Stimulated activated CD8-positive, alpha-beta memory T cell treated with anti-CD3 and anti-CD28 coated beads, Interleukin-15, amount 100 ng/mL, for 24 hours (primary cell): Measurements from ENCODE around the gene OR6C2.
"Not testable (repeated sequence)": the region's sequence is repeated elsewhere in the genome, so short reads cannot be mapped to it uniquely, and the experiment has no call there.

Experiments used
- DNase-seq: peaks from one replicate; pipeline ENCODE4 v3.0.0-alpha.2; 2020; ENCODE audit warnings: low read depth

OR6C2 gene

GRCh38 chr12:55472264-55472663 lies 28.4 kb downstream of the OR6C2 start:
- DNase-seq: no peak

- not testable (repeated sequence) for DNase-seq
Measured at GRCh38 chr12:55479136-55479535, 35.3 kb downstream of the OR6C2 start.

GRCh38 chr12:55484284-55484683 lies 40.4 kb downstream of the OR6C2 start:
- not testable (repeated sequence) for DNase-seq

GRCh38 chr12:55492078-55492477 lies 48.2 kb downstream of the OR6C2 start, which contains the start of gene OR6C68:
TSS of gene OR6C68 (plus strand) at chr12:55492378. CDS start at chr12:55492378, 0 bp downstream.
- no peak for DNase-seq

GRCh38 chr12:55495490-55495889 lies 51.6 kb downstream of the OR6C2 start:
- no peak for DNase-seq

- no peak for DNase-seq
Measured at GRCh38 chr12:55499231-55499630, 55.4 kb downstream of the OR6C2 start.

GRCh38 chr12:55499810-55500252 lies 56.0 kb downstream of the OR6C2 start:
- DNase-seq: no peak

- DNase-seq: no peak
Measured at GRCh38 chr12:55501601-55502000, 57.7 kb downstream of the OR6C2 start.
